MG63 (cell line): ENCODE results near the gene MFNG. TPM values are rescaled to one million over a fixed set of nuclear protein-coding genes. Genes with fewer than 3 reads are reported as not detected.

ENCODE experiments used
- DNase-seq: peaks from one replicate; pipeline ENCODE4 v3.0.0-alpha.2; 2020
- H3K27me3 ChIP-seq: fragments of 250-450 bp; sonication (Bioruptor Pico); 2 replicates; pipeline ENCODE4 v1.5.1; 2020; ENCODE audit warnings: mild to moderate bottlenecking, moderate library complexity
- H3K36me3 ChIP-seq: fragments of 250-450 bp; sonication (Bioruptor Pico); 2 replicates; pipeline ENCODE4 v1.5.1; 2020; ENCODE audit warnings: mild to moderate bottlenecking, moderate library complexity
- H3K4me3 ChIP-seq: fragments of 250-450 bp; sonication (Bioruptor Pico); 2 replicates; pipeline ENCODE4 v1.5.1; 2020; ENCODE audit warnings: mild to moderate bottlenecking, moderate library complexity
- H3K9me3 ChIP-seq: fragments of 250-450 bp; sonication (Bioruptor Pico); 2 replicates; pipeline ENCODE4 v1.5.1; 2020; ENCODE audit warnings: mild to moderate bottlenecking, moderate library complexity
- total RNA-seq: library from RNA; depleted of rRNA; stranded (reverse); fragments of >200 nt; shearing (Covaris generic); gene quantifications from 2 replicates; pipeline ENCODE4 v1.2.3, GENCODE V29; 2014; ENCODE audit warnings: low replicate concordance

MFNG gene
- total RNA-seq, 1 experiment from 2014 or later, result 0.66 TPM

- no peak for DNase-seq
- Histone ChIP-seq H3K27me3 (no peaks in the 10 kb centered on the region), H3K36me3 (peaks cover 40% of the 10 kb centered on the region), H3K9me3 (peaks cover 3% of the 10 kb centered on the region; the same call in 1 of the 2 replicates), H3K4me3 (no peak overlapping the region)
These were observed 16.4 kb upstream of the MFNG start for GRCh38 chr22:37502342-37503182.

GRCh38 chr22:37501610-37502341, 15.6 kb upstream of the MFNG start:
- H3K36me3 ChIP-seq, result peaks cover 36% of the 10 kb centered on the region
- no peak overlapping the region for H3K4me3 ChIP-seq
- peak; percentile 66 for DNase-seq
- peaks cover 4% of the 10 kb centered on the region; the same call in 1 of the 2 replicates for H3K9me3 ChIP-seq
- H3K27me3 ChIP-seq, result no peaks in the 10 kb centered on the region

- H3K27me3 ChIP-seq, result no peaks in the 10 kb centered on the region
- peaks cover 4% of the 10 kb centered on the region; the same call in 1 of the 2 replicates for H3K9me3 ChIP-seq
- H3K36me3 ChIP-seq, result peaks cover 40% of the 10 kb centered on the region
- no peak overlapping the region for H3K4me3 ChIP-seq
- no peak for DNase-seq
These were observed 14.8 kb upstream of the MFNG start for GRCh38 chr22:37500745-37501609.

- Histone ChIP-seq H3K36me3 (peaks cover 42% of the 10 kb centered on the region), H3K4me3 (no peak overlapping the region), H3K9me3 (peaks cover 4% of the 10 kb centered on the region; the same call in 1 of the 2 replicates), H3K27me3 (no peaks in the 10 kb centered on the region)
- no peak for DNase-seq
These were observed 13.8 kb upstream of the MFNG start for GRCh38 chr22:37499789-37500540.

GRCh38 chr22:37499027-37499707, 13.0 kb upstream of the MFNG start:
- no peak for DNase-seq
- Histone ChIP-seq H3K27me3 (no peaks in the 10 kb centered on the region), H3K4me3 (no peak overlapping the region), H3K9me3 (peaks cover 4% of the 10 kb centered on the region; the same call in 1 of the 2 replicates), H3K36me3 (peaks cover 41% of the 10 kb centered on the region)

GRCh38 chr22:37498289-37498909, 12.2 kb upstream of the MFNG start:
- Histone ChIP-seq H3K9me3 (peaks cover 4% of the 10 kb centered on the region; the same call in 1 of the 2 replicates), H3K27me3 (no peaks in the 10 kb centered on the region), H3K4me3 (no peak overlapping the region), H3K36me3 (peaks cover 35% of the 10 kb centered on the region)
- no peak for DNase-seq

- peak; percentile 76 for DNase-seq
- no peaks in the 10 kb centered on the region for H3K27me3 ChIP-seq
- peaks cover 25% of the 10 kb centered on the region for H3K36me3 ChIP-seq
- H3K9me3 ChIP-seq, result peaks cover 4% of the 10 kb centered on the region; the same call in 1 of the 2 replicates
- no peak overlapping the region for H3K4me3 ChIP-seq
These were observed 10.9 kb upstream of the MFNG start for GRCh38 chr22:37497062-37497599.

GRCh38 chr22:37496651-37497050, 10.5 kb upstream of the MFNG start:
- peak; percentile 60 for DNase-seq
- peaks cover 4% of the 10 kb centered on the region; the same call in 1 of the 2 replicates for H3K9me3 ChIP-seq
- no peaks in the 10 kb centered on the region for H3K27me3 ChIP-seq
- H3K36me3 ChIP-seq, result peaks cover 22% of the 10 kb centered on the region
- H3K4me3 ChIP-seq, result no peak overlapping the region

GRCh38 chr22:37493979-37494378, 7.8 kb upstream of the MFNG start:
- no peak for DNase-seq
- Histone ChIP-seq H3K36me3 (peaks cover 20% of the 10 kb centered on the region), H3K27me3 (no peaks in the 10 kb centered on the region), H3K9me3 (peaks cover 4% of the 10 kb centered on the region; the same call in 1 of the 2 replicates), H3K4me3 (no peak overlapping the region)

- Histone ChIP-seq H3K9me3 (peaks cover 2% of the 10 kb centered on the region; the same call in 1 of the 2 replicates), H3K4me3 (no peak overlapping the region), H3K36me3 (peaks cover 14% of the 10 kb centered on the region), H3K27me3 (no peaks in the 10 kb centered on the region)
- DNase-seq, result peak; percentile 30
These were observed 6.5 kb upstream of the MFNG start for GRCh38 chr22:37492428-37493344.

GRCh38 chr22:37491559-37492427, 5.6 kb upstream of the MFNG start:
- no peaks in the 10 kb centered on the region for H3K9me3 ChIP-seq
- H3K4me3 ChIP-seq, result no peak overlapping the region
- H3K36me3 ChIP-seq, result peaks cover 12% of the 10 kb centered on the region
- DNase-seq, result no peak
- H3K27me3 ChIP-seq, result no peaks in the 10 kb centered on the region

GRCh38 chr22:37491106-37491505, 4.9 kb upstream of the MFNG start:
- Histone ChIP-seq H3K4me3 (no peak overlapping the region), H3K27me3 (no peaks in the 10 kb centered on the region), H3K36me3 (peaks cover 9% of the 10 kb centered on the region), H3K9me3 (no peaks in the 10 kb centered on the region)
- no peak for DNase-seq

- Histone ChIP-seq H3K36me3 (peaks cover 3% of the 10 kb centered on the region; the same call in 1 of the 2 replicates), H3K4me3 (no peak overlapping the region), H3K27me3 (no peaks in the 10 kb centered on the region), H3K9me3 (no peaks in the 10 kb centered on the region)
- DNase-seq, result no peak
These were observed 3.8 kb upstream of the MFNG start for GRCh38 chr22:37489983-37490382.
